GM21825 (cell line): ENCODE measurements around the gene AGBL4.
A peak's percentile ranks its signal among the peaks of the same experiment; 100 is the strongest.

Experiments used
- ATAC-seq: cut with Tn5 transposase; IDR thresholded peaks from one replicate; pipeline ENCODE4 v1.9.1; 2021; ENCODE audit warnings: mild to moderate bottlenecking, moderate library complexity; ENCODE audit not compliant: unreplicated experiment

AGBL4 gene

DNA sequence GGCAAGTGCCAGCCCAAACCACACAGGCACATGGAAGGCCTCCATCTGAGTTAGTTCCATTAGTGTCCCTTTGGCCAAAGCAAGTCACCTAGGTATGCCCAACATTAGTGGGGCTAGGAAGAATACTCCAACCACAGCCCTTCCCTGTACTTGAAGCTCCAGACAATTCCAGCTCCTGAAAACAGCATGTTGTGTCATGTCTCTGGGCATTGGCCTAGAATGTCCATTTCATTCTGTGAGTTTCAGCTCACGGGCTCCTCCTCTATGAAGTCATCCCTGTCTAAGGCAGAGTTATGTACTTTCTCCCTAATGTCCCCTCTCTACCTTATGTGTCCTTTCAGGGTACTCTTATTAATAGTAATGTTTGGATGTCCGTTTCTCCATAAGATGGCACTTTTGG lies 1455.3 kb downstream of the AGBL4 start:
- ATAC-seq: no peak

DNA sequence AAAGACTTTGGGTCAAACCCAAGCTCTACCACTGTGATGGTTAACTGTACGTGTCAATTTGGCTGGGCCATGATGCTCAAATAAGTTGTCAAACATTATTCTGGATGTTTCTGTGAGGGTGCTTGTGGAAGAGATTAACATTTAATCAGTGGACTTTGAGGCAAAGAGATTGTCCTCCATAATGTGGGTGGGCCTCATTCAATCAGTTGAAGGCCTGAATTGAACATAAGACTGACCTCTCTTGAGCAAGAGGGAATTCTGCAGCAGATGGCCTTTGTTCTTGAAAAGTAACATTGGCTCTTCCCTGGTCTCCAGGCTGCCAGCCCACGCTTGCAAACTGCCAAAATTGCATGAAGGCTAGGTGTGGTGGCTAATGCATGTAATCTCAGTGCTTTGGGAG lies 1457.3 kb downstream of the AGBL4 start:
- no peak for ATAC-seq

DNA sequence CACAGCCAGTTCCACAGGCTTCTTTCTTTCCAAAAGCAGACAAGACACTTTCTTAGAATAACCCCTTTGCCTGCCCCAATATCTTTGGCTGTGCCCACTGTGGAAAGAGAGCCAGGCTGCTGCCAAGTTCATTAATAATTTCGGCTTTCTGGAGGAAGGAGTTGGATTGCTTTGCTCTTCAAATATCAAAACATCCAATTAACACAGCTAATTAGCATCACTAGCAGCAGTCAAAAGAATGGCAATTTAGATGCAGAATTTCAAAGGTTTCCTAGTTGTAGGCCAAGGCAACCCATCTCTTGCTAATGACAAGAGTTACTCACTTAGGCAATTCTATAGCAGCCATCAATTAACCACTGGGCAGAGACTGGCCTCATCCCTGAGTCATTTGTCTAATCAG lies 1460.7 kb downstream of the AGBL4 start:
- ATAC-seq: no peak

DNA sequence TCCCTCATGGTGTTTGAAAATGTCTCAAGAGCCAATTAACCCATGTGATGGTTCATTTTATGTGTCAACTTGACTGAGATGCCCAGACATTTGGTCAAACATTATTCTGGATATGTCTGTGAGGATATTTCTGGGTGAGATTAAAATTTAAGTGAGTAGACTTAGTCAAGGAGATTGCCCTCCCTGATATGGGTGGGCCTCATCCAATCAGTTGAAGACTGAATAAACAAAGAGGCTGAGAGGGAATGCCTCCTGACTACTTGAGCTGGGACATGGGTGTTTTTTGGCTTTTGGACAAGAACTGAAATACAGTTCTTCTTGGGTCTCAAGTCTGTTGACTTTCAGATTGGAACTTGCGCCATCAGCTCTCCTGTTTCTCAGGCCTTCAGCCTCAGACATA lies 1462.3 kb downstream of the AGBL4 start:
- no peak for ATAC-seq

DNA sequence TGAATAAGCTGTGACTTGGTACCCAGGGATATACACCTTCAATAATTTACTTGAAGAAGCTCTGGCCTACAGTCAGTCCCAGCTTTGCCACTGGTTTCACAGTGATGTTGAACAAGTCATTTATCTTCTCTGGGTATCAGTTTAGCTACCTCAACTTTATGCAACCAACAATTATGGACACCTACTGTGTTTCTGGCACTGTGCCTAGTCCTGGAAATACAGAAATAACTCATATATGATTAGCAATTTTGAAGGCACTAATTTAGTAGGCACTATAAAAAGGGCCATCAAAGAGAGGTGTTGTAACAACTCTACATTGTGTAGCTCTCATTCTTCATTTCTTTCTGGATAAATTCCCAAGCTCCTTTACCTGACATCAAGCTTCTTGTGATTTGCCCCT lies 1463.2 kb downstream of the AGBL4 start:
- no peak for ATAC-seq

DNA sequence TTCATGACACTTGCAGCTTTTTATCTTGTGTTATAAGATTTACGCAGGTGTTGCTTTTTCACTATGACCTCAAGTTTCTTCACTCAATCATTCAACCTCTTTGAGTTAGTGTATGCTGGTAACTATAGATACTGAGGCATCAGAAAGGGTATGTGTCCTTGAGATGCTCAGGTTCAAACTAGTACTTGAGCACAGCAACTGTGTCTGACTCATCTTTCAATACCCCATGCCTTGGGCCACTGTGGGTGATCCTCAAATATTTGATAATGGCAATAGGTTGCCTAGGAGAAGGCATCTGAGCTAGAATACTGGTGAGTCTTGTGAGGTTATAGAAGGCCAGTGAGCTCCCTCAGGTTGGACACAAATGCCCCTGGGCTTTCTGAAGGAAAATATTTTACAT lies 1463.6 kb downstream of the AGBL4 start:
- ATAC-seq: no peak

DNA sequence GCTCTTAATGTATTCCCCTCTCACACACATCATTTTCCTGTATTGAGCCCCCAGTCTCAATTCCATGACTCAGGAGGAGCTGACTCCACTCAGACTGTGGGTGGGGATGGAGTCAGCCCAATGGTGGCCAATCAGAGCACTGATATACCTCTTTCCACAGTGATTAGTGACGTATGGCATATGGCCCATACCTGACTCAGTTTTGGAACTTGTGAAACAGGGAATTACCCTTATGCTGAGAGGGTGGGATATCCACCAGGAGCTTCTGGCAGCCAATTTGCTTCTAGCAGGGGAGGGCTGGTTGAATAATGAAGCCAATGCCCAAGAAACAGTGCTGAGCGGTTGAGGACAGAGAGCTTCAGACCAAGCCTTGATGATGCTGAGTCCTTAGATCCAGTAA lies 1465.4 kb downstream of the AGBL4 start:
- ATAC-seq: no peak

DNA sequence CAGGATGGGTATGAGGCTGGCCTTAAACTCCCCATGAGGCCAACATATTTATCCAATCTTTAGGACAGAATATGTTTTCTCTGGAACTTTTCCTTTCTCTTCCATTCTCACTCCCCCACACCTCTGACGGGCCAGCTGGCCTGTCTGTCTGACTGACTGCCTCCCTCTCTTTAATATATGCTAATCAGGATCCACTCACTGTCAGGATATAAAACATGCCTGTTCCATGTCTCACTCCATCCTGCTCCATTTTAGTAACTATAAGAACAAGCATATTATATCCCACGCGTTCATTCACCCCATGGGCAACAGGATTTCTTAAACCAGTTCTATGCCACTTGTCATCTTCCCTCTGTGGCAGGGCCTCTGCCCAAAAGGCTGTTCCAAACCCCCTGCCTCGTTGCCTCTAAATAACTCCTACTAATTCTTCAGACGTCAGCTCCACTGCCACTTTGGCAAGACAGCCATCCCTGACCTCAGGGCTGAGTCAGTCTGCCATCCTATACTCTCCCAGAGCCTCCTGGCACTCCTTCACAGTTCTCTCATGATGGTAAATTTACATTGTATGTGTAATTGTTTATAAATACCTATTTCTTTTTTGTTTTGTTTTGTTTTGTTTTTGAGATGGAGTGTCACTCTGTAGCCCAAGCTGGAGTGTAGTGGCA lies 1467.4 kb downstream of the AGBL4 start:
- ATAC-seq: no peak

DNA sequence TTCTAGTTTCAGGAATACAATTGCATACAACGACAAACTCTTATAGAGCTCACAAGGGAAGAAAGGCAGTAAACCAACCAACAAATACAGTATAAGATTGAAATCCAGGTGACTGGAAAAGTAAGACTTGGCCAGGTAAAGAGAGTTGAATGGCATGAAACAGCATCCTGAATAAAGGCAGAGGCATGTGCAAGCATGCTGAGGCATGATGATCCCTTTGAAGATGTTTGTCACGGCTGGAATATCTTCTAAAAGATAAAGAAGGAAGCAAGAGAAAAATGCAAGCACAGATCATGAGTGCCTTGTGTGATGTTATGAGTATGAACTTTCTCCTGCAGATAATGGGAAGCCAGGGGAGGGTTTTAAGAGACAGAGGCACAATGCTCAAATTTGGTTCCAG lies 1468.5 kb downstream of the AGBL4 start:
- ATAC-seq: no peak

DNA sequence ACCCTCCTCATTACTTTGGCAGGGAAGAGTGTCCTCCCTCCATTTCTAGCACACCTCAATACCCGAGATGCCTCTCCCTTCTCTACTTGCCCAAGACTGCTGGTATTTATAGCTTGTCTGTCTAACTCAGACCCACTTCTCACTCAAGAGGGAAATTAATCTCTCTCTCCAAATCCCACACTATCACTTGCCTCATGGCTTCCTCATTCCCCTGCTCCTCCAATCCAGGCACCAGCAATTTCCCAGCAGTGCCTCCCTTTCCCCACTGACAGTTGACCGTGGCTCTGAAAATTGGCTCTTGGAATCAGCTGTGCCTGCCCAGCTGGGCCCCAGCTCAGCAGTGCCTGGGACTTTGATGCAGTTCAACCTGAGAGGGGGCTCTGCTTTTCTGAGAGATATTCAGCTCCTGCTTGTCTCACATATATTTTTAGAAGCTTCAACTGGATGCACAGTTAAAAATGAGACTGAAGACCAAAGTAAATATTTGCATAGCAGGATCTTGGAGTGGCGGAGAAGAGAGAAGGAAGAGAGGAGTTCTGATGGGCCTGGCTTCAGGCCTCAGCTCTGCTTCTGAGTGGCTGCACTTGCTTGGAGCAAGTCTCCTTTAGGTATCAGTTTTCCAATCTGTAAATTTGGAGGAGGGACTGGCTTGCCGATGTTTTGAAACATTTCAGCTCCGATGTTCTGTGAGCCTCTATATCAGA lies 1470.7 kb downstream of the AGBL4 start:
- no peak for ATAC-seq

DNA sequence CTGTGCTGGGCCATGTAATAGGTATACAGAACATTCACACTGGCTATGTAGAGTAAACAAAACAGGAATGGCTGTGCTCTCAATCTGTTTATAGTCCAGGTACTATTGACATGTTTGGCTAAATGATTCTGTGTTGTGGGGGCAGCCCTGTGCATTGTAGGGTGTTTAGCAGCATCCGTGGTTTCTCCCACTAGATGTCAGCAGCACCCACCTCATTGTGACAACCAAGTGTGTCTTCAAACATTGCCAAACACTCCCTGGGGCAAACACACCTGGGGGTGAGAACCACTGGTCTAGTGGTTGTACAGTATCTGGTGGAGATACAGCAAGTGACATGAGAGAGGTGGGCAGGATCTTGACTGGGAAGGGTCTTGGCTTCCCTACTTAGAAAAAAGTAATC lies 1471.3 kb downstream of the AGBL4 start:
- no peak for ATAC-seq

DNA sequence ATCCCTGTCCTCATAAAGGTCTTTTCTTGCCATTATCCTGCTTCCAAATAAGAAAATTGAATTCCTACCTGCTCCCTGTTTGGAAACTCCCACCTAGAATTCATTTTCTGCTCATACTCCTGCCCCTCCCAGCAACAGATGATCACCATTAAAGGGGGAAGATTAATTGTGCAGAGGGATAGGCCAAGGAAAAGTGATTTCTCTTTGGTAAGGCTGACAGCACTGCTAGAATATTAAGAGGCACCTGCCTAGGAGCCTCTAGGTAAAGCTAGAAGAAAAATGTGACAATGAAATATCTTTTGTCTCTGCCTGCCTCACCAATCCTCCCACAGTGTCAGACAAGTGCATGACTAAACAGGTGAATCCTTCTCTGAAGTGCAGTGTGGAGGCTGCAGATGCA lies 1474.8 kb downstream of the AGBL4 start:
- no peak for ATAC-seq

DNA sequence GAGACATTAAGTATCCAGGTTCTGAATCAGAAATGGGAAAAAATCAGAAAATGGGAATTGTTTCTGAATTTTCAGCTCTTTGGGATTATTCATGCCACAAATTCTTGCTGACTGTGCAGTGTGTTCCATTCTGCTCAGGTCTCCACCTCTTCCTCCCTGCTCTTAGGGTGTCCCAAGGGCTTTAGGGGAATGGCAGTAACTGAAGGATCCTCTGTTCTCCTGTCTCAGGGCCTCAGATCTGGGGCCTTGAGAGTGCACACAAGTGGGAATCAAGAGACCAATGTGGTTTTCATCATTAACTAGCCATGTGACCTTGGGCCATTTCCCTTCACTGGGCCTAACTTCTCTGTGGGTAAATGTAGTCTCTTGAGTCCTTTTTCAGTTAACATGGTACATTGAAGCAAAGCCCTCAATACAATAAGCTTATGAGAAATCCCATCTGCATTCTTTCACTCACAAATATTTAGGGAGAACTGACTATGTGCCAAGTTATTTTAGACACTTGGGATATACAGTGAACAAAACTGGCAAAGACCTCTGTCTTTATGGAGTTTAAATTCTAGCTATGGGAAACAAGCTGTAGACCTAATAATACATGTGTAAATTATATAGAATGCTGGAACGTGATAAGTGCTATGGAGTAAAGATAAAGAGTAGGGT lies 1476.1 kb downstream of the AGBL4 start:
- ATAC-seq: no peak

DNA sequence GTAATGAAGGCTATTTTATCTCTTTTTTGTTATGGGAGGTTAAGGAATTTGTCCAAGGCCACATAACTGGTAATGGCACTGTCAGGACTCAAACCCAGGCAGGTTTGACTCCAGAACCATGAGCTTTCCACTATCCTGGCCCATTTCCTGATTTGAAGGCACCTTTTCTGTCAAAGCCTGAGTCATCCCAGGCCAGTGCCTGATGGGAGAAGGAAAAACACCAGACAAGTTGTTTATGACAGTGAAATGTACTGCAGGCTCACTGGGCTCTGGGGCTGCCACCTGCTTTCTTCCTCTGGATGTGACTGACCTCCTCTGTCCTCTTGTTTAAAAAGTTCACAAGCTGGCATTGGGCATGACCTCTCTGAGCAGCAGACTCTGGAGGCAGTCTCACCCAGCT lies 1479.9 kb downstream of the AGBL4 start:
- ATAC-seq: no peak

DNA sequence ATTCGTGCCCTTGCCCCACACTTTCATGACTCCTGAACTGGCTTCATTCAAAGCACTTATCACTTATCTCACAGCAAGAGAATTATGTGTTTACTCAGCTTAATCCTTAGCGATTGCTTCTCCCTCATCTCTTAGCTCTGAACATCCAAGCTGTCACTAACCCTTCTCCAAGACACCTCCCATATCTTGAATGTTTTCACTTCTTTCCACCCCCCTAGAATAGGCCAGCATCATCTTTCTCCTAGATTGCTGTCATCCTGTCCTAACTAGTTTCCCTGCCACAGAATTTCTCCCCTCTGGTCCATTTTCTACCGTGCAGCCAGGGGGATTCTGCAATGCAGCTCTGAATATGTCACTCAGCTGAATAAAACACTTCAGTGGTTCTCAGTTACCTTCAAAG lies 1483.2 kb downstream of the AGBL4 start:
- no peak for ATAC-seq

DNA sequence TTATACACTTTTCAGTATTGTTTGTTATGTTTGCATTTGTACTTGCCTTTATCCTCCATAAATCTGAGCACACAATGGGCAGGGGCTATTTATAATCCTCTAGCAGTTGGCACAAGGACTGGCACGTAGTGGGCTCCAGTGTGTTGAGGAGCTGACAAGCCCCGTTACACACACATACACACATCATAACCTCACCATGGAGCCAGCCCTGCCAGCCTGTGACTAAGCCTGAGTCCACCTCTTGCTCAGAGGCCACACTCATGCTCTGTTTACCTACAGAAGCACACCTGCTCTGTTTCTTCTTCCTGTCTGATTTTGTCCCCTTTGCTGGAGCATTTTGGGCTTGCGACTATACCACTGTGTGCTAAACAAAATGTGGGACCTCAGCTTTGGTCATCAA lies 1487.3 kb downstream of the AGBL4 start:
- ATAC-seq: no peak

DNA sequence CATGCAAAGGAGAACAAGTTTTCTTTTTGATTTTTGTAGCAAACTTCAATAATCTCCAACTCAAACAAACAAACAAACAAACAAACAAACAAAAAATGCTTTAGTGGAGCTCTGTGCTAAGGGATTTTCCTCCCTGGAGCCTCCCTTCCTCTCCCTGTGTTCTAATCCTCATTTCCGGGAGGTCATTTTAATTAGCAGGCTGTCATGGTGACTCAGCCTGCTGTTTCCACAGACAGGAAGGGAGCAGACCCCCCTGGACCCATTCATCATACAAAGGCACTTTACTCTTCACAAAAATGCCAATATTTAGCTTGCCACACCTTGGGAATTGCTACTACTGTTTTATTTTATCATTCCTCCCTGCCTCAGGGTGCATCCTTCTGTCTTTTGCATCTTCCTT lies 1490.8 kb downstream of the AGBL4 start:
- ATAC-seq: no peak

DNA sequence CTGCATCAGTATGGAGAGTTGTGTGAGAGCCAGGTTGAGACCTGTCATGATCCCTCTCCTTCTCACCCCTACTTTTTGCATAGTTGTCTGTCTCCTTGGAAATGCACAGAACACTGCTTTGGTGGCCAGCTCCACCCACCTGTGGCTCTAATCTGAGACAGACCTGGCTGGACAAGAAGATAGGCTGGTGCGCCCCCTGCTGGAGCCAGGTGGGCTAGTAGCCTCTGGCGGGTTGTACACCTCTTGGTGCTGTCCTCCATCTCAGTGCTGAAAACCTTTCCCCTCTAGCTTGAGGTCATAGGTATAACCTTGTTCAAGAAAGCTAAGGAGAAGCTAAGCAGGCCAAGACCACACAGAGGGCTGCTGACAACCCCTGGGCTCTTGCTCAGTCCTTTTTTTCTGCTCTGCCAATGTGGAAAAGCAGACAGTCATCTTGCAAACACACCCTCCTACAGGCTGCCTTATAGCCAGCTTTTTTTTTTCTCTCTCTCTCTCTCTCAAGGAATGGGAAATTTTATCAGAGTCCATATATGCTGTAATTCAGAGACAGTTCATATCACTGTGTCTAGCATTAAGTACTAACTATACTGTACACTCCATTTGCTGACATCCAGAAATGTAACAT lies 1492.9 kb downstream of the AGBL4 start:
- ATAC-seq: peak; percentile 72

DNA sequence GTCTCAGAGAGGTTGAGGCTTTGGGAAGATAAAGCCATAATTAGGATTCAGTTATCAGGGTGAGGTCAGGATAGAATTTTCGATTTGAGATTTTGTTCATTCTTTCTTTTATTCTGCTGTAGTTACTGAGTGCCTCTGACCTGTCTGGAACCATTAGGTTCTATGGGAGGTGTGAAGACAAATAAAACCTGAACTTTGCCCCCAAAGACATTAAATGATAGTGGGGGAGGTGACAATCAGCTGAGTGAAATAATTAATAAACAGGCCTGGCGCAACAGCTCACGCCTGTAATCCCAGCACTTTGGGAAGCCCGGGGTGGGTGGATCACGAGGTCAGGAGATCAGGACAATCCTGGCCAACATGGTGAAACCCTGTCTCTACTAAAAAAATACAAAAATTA lies 1496.7 kb downstream of the AGBL4 start:
- no peak for ATAC-seq

DNA sequence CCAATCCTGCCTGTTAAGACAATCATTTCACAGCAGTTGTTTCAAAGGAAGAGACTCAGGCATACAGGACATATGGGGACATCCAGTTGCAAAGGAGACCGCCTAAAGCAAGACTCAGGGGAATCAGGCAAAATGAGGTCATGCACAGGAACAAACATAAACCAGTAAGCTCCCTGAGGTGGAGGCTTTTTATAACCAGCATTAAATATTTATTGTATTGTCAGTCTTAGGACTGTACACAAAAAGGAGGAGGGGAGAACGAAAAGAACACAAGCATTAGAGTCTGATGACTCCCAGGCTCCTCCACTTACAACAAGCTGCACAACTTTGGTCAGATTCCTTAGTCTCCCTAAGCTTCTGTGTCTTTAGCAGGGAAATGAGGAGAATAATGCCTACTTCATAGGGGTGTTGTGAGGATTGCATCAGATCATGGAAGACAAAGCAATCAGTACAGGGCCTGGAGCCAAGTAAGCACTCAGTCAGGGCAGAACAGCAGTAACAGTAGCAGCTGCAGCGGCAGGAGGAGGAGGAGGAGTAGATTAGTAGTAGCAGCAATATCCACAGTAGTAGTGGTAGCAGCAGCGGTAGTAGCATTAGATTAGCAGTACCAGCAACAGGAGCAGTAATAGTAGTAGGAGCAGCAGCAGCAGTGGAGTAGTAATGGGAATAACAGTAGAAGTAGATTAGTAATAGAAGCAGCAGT lies 1497.6 kb downstream of the AGBL4 start:
- ATAC-seq: no peak

DNA sequence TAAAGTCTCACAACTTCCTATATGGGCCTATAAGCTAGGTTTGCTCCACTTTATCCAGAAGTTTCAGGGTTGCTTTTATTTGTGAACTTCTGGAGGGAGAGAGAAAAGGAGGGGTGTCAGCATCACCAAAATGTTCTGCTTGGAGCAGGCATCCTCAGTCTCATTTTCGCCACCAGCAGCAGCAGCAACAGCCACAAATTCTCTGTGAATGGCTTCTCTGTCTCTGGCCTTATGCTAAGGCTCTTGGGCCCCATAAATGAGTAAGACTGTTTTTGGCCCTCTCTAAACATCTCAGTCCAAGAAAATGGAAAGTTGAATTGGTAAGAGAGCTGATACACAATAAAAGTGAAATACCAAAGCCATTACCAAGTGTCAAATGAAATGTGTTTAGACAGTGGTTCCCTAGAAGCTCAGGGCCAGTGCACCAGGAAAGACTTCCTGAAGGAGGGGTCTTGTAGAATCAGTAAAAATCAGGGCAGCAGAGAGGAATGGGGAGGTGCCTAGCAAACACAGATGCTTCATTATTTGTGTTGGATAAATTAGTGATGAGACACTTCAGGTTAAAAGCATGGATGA lies 1498.8 kb downstream of the AGBL4 start:
- no peak for ATAC-seq
